Midbrain (tissue), 1 donor: ENCODE results near the gene TPI1.
"Not testable (repeated sequence)": the region's sequence is repeated elsewhere in the genome, so short reads cannot be mapped to it uniquely, and the experiment has no call there.

Experiments used
- DNase-seq: peaks from one replicate; lab custom pipeline; 2025; lab: John Stamatoyannopoulos, UW

Gene TPI1

DNA sequence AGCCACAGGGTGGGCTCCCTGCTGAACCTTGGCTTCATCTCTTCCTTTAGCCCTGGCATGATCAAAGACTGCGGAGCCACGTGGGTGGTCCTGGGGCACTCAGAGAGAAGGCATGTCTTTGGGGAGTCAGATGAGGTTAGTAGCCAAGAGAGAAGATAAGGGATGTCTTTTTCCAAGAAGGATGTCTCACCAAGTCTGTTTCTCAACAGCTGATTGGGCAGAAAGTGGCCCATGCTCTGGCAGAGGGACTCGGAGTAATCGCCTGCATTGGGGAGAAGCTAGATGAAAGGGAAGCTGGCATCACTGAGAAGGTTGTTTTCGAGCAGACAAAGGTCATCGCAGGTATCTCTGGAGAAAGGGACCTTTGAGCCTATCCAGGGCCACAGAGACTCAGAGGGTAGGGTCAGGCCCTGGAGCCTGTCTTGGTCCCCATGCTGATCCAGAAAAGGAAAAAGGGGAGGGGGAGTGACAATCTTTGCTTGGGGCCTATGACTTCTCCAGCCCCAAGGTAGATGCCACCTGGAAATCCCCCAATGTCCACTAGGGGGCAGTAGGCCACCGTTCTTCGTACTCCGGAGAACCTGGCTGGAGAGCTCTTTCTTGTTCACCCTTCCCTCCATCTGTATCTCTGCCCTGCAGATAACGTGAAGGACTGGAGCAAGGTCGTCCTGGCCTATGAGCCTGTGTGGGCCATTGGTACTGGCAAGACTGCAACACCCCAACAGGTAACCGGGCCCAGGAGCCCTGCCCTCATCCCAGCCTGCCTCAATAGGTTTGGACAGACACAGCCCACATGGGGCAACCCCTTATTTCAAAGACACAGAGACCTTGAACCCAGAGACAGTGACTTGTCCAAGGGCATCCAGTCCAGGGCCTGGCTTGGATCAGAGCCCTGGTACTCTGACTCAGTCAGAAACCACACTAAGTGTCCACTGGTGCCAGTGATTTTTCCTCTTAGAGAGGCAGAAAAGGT, 2.0 kb downstream of the TPI1 start:
- DNase-seq = peak; percentile 75

DNA sequence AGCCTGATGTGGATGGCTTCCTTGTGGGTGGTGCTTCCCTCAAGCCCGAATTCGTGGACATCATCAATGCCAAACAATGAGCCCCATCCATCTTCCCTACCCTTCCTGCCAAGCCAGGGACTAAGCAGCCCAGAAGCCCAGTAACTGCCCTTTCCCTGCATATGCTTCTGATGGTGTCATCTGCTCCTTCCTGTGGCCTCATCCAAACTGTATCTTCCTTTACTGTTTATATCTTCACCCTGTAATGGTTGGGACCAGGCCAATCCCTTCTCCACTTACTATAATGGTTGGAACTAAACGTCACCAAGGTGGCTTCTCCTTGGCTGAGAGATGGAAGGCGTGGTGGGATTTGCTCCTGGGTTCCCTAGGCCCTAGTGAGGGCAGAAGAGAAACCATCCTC, 3.0 kb downstream of the TPI1 start:
- not testable (repeated sequence) for DNase-seq

DNA sequence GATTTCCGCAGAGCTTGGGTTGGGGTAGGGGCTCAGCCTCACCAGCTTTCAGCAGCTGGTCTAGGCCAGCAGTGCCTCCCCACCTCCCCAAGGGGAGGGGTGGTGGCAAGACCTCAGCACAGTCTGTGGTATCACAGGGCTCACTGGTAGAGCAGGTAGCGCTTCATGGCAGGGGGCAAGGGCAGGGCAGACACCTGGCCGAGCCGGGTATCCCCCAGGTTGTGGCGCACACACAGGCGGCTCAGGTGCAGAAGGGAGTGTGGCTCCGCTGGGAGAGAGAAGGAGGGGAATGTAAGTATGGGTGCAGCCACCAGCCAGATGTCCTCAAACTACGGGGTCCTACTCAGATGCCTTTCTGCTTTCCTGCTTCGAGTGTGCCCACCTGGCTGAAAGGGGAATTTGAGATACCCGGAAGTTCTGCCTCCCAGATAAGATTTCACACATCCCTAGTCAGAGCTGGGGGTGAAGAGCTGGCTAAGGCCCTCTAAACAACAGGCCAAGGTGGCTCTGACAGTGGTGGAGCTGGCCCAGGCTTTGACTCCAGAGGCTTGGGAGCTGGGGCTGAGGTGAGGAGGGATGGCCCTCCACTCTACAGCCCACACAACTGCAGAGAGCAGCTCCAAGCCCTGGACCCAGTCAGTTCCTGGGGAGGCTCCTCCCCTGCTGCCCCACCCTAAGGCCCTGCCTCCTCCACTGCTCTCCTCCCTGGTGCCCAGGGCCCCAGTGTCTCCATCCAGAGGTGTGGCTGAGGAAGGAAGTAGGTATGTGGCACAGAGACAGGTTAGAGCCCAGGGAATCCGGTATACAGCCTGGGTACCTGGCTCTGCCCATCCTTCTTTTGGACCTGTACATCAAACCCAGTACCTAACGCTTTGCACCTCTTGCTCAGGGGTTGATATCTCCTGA, 4.0 kb downstream of the TPI1 start:
- no peak for DNase-seq

DNA sequence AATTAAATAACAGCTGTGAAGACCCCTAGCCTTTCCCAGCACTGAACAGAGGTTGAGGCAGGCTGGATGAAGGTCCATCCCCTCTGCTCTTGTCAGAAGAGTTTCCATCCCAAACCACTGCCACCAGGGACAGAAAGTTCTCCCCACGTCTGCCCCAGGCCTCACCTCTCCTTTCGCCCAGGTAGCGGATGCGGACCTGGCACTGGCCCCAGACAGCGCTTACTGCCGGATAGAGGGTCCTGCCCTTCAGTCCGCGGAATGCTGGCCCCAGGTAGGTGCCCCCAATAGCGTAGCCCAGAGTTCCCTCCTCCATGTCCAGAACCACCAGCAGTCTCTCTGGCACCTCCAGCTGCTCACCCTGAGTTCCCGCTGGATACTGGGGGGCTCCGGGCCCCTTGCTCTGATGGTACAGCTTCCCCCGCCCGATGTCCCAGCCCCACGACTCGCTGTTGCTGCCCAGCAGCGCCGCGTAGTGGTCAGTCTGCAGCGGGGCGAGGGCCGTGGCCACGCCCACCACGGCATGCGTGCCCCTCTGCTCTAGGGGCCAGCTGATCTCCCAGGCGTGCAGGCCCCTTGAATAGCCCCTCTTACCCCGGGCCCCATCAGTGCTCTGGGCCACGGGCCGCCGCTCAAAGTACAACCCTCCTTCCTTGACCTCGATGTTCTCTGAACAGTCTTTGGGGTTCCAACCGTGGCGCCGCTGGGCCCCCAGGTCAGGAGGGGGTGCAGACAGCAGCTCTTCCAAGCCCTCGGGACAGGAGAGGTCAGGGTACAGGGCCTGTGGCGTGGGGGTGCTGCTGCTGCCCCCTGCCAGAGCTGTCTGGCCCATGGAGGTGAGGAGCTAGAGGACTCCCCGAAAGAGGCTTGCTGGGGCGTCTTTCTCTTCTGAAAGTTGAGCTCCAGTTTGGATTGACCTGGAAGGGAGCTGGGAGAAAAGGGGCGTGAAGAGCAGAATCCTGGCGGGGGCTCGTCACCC, 5.0 kb downstream of the TPI1 start:
- DNase-seq = peak; percentile 85

DNA sequence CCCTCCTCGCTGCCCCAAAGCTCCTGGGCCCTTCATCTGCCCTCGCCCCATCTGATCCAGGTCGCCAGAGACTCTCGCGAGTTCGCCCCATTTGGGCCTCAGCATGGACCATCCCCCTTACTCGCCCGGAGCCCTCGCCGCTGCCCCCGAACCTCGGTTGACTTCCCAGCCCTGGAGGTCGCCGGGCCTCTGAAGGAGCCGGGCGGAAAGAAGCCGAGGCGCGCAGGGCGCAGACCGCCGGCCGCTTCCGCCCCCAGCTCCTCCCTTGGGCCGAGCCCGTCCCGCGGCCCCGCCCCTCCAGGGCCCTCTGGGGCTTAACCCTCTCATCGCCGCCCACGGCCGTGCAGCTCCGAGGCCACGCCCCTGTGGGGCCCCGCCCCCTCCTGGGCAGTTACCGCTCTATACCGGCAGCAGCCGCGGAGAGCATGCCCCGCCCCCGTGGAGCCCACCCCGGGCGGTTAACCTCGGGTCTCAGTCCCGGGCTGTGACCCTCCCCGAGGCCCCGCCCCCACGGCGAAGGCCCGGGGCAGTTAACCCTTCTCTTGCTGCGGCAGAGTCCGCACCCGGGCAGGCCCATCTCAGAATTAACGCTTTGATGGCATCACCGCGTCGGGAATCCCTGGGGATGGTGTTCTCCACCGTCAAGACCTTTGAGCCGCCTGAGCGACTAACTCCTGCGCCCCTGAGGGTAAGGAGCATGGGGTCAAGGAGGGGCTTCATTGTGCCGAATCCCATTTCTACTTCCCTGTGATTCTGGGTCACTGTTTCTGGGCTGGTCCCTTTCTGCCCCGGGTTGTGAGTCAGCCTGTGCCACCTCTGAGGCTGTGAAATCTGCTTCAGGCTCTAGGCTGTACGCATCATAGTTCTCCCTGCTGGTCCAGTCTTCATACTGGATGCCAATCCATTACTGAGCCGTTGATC, 6.0 kb downstream of the TPI1 start, which contains the start of gene SPSB2:
SPSB2 (minus strand) TSS at position 210 of the 921 bp plus-strand sequence. CDS start 402 bp downstream, outside the sequence.
- DNase-seq = peak; percentile 91

DNA sequence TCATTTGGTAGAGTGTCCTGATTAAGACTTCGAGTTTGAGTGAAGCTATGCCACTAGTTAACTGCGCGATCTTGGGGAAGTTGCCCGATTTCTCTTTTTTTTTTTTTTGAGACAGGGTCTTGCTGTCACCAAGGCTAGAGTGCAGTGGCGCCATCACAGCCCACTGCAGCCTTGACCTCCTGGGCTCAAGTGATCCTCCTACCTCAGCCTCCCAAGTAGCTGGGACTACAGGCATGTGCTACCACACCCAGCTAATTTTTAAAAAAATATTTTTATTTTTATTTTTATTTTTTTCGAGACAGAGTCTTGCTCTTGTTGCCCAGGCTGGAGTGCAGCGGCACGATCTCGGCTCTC, 6.7 kb downstream of the TPI1 start:
- not testable (repeated sequence) for DNase-seq

DNA sequence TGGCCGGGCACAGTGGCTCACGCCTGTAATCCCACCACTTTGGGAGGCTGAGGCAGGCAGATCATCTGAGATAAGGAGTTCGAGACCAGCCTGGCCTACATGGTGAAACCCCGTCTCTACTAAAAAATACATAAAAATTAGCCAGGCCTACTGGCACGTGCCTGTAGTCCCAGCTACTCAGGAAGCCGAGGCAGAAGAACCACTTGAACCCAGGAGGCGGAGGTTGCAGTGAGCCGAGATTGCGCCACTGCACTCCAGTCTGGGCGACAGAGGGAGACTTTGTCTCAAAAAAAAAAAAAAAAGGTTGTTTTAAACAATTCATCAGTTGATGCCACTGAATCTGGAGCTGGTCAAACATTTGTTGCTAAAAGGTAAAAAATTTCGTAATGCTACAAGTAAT, 12.5 kb downstream of the TPI1 start:
- not testable (repeated sequence) for DNase-seq

DNA sequence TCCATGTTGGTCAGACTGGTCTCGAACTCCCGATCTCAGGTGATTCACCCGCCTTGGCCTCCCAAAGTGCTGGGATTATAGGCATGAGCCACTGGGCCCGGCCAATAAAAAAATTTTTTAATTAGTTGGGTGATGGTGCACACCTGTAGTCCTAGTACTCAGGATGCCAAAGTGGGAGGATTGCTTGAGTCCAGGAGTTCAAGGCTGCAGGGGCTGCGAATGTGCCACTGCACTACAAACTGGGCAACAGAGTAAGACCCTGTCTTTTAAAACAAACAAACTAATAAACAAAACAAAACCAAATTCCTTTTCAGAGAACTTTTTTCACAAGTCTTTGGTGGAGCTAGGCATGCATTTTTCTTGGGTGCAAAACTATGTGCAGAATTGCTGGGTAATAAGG, 15.9 kb downstream of the TPI1 start:
- no peak for DNase-seq

DNA sequence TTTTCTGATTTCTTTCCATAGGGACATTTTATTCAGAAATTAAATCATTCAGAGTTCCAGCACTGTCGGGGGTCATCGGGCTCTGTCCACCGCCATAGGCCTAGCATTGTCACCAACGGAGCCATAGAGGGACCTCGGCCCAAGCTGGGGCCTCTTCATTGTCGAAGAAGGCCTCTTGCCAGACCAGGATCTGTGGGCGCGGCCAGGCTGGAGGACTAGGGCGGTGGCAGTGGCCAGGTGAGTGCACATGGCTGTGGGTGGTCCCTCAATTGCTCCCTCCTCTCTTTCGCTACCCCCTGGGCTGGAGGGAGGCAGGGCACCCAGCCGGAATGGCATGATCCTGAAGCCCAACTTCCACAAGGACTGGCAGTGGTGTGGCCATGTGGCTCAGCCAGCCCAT, 16.4 kb downstream of the TPI1 start:
- DNase-seq = no peak

DNA sequence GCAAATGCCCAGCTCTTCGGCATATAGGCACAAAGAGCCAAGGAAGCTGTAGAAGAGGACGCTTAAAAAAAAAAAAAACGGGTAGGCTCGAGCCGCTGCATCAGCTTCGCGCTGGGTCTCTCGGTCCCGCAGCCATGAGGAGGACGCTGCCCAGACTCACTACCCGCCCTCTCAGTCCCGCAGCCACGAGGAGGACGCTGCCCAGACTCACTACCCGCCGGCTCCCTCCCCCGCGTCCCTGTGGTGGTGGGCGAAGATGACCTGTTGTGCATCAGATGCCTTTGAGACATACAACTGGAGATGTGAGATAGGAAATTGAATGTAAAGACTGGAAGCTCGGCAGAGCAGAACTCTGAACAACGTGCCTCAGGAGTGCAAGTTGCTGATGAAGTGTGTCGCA, 17.2 kb downstream of the TPI1 start:
- DNase-seq = no peak

DNA sequence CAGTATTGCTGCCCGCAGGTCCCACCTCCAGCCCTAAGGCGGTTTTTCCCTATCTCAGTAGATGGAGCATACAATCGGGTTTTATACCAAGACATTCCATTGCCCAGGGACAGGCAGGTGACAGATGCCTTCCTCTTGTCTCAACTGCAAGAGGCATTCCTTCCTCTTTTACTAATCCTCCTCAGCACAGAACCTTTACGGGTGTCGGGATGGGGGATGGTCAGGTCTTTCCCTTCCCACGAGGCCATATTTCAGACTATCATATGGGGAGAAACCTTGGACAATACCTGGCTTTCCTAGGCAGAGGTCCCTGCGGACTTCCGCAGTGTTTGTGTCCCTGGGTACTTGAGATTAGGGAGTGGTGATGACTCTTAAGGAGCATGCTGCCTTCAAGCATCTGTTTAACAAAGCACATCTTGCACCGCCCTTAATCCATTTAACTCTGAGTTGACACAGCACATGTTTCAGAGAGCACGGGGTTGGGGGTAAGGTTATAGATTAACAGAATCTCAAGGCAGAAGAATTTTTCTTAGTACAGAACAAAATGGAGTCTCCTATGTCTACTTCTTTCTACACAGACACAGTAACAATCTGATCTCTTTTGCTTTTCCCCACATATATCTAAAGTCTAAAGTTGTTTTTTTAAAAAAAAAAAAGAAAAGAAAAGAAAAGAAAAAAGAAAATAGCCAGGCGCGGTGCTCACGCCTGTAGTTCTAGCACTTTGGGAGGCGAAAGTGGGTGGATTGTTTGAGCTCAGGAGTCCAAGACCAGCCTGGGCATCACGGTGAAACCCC, 19.1 kb downstream of the TPI1 start:
- not testable (repeated sequence) for DNase-seq

DNA sequence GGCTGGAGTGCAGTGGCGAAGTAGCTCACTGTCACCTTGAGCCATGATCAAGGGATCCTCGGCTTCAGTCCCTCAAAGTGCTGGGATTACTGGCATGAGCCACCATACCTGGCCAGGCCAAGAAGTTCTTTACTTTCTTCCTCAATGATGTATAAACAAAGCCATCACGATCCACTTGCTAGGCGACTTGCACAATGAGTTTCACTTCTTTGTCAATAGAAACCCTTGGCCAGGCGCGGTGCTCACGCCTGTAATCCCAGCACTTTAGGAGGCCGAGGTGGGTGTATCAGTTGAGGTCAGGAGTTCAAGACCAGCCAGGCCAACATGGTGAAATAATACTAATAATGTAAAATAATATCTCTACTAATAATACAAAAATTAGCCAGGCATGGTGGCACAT, 20.1 kb downstream of the TPI1 start:
- DNase-seq = no peak

DNA sequence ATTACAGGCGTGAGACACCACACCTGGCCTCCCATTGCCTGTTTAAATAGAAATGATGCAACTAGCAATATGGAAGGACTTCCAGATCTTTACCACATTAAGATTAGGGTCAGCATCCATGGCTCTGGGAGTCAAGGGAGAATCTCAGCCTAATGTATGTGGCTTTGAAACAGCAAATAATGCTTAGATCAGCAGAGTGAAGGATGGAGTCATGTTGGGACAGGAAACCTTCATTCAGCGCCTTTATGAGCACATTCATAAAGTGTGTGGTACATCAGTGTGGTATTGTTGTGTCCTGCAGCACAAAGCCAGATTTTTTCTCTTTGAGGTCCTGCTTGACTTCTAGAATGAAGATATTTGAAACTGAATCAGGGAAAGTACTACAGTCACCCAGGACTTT, 21.0 kb downstream of the TPI1 start:
- DNase-seq = no peak

DNA sequence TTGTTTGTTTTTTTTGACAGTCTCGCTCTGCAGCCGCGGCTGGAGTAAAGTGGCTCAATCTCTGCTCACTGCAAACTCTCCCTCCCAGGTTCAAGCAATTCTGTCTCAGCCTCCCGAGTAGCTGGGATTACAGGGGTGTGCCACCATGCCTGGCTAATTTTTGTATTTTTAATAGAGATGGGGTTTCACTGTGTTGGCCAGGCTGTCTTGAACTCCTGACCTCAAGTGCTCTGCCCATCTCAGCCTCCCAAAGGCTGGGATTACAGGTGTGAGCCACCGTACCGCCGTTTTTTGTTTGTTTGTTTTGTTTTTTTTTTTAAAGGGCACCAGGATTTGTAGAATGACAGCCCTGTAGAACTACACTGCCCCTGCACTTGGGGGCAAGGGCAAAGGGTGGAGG, 21.5 kb downstream of the TPI1 start:
- not testable (repeated sequence) for DNase-seq

DNA sequence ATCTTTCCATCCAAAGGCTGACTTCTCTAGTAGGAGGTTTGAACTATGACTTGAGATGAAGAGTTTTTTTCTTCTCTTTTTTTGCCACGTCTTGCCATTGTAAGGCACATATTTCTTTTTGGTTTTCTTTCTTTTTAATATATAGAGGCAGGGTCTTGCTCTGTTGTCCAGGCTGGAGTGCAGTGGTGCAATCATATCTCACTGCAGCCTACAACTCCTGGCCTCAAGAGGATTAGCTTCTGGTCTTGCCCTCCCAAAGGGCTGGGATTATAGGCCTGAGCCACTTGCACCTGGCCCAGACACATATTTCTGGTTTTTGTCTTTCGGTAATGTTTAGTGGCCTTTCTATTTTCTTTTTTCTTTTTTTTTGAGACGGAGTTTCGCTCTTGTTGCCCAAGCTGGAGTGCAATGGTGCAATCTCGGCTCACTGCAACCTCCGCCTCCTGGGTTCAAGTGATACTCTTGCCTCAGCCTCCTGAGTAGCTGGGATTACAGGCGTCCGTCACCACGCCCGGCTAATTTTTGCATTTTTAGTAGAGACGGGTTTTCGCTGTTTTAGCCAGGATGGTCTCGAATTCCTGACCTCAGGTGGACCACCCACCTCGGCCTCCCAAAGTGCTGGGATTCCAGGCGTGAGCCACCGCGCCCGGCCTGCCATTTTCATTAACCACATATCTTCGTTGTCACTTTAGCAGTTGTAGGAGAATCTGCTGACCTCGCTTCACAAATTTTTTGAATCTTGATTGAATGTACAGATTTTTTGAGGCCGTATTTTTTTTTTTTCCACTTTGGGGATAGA, 22.6 kb downstream of the TPI1 start:
- not testable (repeated sequence) for DNase-seq

DNA sequence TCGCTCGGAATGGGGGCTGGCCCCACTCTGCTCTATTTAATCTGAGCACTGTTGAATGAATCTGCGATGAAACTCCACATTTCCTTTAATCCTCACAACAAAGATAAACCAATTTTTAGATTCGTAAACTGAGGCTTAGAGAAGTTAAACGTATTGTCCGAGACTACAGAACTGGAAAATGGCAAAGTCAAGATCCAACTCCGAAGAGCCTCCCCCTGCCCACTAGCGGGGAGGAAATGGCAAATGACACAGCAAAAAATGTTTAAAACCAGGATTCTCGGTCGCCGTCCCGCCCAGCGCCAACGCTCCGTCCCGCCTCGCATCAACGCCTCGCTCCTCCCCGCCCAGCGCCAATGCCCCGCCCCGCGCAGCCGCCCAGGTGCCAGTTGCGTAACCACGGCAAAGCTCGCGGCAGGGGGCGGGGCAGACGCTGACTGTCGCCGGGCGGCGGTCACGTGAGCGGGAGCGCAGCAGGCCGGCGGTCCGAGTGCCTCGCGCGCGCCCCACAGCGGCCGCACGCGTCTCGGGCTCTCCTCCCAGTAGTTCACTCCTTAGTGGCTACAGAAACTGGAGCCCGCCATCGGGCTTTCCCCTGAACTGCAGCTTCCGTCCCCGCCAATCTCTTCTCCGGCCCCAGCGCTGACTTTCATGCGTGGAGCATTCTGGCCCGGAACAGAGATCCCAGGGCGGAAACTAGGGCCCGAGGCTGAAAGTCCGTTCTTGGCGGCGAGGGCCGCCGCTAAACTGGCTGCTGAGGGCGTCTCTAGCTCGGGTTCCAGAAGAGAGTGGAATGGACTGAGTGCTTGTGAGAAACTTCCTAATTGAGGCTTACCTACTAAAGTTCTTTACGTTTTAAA, 23.7 kb downstream of the TPI1 start:
- DNase-seq = peak; percentile 99

DNA sequence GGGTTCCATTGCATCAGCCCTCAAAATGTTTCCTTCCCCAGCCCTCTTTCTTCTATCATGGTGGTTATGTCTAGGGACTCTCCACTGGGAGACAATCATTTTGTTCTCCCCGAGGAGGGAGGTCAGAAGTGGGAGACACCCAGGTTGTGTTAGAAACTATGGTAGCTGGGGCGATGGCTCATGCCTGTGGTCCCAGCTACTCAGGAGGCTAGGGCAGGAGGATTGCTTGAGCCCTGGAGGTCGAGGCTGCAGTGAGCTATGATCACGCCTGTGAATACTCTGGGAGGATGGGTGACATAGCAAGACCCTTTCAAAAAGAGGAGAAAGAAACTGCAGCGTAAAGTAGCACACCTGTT, 24.3 kb downstream of the TPI1 start:
- no peak for DNase-seq

DNA sequence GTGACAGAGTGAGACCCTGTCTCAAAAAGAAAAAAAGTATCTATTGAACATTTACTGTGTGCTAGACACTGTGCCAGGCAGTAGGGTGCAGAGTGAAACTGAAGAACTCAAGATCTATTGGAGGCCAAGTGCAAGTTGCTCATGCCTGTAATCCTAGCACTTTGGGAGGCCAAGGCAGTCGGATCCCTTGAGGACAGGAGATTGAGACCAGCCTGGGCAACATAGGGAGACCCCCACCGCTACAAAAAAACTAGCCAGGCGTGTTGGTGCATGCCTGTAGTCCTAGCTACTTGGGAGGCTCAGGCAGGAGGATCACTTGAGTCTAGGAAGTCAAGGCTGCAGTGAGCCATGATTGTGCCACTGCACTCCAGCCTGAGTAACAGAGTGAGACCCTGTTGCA, 25.4 kb downstream of the TPI1 start:
- not testable (repeated sequence) for DNase-seq
